ENCODE results near the gene NRCAM.

NRCAM gene

GRCh38 chr7:108380517-108380916 is 75.7 kb downstream of the NRCAM start:
- TF ChIP-seq, protein P1, sequence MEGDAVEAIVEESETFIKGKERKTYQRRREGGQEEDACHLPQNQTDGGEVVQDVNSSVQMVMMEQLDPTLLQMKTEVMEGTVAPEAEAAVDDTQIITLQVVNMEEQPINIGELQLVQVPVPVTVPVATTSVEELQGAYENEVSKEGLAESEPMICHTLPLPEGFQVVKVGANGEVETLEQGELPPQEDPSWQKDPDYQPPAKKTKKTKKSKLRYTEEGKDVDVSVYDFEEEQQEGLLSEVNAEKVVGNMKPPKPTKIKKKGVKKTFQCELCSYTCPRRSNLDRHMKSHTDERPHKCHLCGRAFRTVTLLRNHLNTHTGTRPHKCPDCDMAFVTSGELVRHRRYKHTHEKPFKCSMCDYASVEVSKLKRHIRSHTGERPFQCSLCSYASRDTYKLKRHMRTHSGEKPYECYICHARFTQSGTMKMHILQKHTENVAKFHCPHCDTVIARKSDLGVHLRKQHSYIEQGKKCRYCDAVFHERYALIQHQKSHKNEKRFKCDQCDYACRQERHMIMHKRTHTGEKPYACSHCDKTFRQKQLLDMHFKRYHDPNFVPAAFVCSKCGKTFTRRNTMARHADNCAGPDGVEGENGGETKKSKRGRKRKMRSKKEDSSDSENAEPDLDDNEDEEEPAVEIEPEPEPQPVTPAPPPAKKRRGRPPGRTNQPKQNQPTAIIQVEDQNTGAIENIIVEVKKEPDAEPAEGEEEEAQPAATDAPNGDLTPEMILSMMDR (conservative IDR thresholded peaks at IDR 0.05; ENCODE audit: low read depth, low read length), result no peak
- DNase-seq (ENCODE audit: low read depth), result no peak
- no peak overlapping the region for H3K4me3 ChIP-seq (ENCODE audit: low read length)

GRCh38 chr7:108376206-108376605 is 80.0 kb downstream of the NRCAM start:
- no peak overlapping the region for H3K4me3 ChIP-seq (ENCODE audit: low read length)
- TF ChIP-seq, protein P1 (conservative IDR thresholded peaks at IDR 0.05; ENCODE audit: low read depth, low read length), result no peak
- DNase-seq (ENCODE audit: low read depth), result no peak

DNA sequence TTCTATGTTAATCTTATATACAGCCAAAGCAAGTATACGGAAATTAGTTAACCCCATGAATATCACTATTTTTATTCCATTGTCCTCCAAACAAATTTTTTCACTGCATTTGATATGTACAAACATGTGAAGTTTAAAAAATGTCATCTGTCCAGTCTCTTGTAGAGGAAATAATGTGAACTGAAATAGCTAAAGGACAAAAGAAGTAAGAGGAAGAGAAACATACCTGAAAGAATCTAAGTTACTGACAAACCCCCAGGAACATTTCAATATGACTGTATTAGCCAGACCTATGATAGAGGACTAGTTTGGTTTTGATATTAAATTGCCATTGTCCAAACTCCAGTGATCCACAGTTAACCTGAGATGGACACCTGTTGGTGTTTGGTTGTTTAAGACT is 80.6 kb downstream of the NRCAM start:
- H3K4me3 ChIP-seq (ENCODE audit: low read length), result no peak overlapping the region
- TF ChIP-seq, protein P1 (conservative IDR thresholded peaks at IDR 0.05; ENCODE audit: low read depth, low read length), result no peak
- no peak for DNase-seq (ENCODE audit: low read depth)

- TF ChIP-seq, protein P1 (conservative IDR thresholded peaks at IDR 0.05; ENCODE audit: low read depth, low read length), result no peak
- DNase-seq (ENCODE audit: low read depth), result no peak
- H3K4me3 ChIP-seq (ENCODE audit: low read length), result no peak overlapping the region
These were observed 81.3 kb downstream of the NRCAM start for GRCh38 chr7:108374899-108375298.

DNA sequence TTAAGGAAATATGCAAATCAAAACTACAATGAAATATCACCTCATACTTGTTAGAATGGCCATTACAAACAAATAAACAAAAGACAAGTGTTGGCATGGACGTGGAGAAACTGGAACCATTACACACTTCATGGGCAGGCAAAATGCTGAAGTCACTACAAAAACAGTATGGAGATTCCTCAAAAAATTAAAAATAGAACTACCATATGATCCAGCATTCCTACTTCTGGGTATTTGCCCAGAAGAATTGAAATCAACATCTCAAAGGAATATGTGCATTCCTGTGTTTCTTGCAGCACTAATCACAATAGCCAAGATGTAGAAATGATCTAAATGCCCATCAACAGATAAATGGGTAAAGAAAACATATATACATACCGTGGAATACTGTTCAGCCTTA is 83.6 kb downstream of the NRCAM start:
- DNase-seq (ENCODE audit: low read depth), result no peak
- TF ChIP-seq, protein P1 (conservative IDR thresholded peaks at IDR 0.05; ENCODE audit: low read depth, low read length), result no peak
- H3K4me3 ChIP-seq (ENCODE audit: low read length), result no peak overlapping the region

DNA sequence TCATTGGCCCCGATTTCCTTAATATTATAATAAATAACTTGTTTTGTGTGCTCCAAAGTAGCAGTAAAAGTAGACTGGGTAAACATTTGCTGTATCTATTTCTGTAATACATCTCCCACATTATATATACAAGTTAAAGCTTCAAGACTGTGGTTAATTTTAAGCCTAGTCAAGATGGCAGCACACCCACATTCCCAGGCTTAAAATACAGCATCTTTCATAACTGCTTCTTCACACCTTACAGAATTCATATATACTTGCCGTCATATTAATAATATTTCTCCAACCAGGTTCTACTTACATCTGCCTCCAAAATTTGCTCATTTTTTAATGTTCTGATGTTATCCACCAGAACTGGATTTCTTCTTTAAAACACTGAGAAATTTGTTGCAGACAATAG is 85.6 kb downstream of the NRCAM start:
- TF ChIP-seq, protein P1 (conservative IDR thresholded peaks at IDR 0.05; ENCODE audit: low read depth, low read length), result no peak
- DNase-seq (ENCODE audit: low read depth), result no peak
- H3K4me3 ChIP-seq (ENCODE audit: low read length), result no peak overlapping the region

- no peak for DNase-seq (ENCODE audit: low read depth)
- H3K4me3 ChIP-seq (ENCODE audit: low read length), result no peak overlapping the region
- TF ChIP-seq, protein P1 (conservative IDR thresholded peaks at IDR 0.05; ENCODE audit: low read depth, low read length), result no peak
These were observed 87.8 kb downstream of the NRCAM start for GRCh38 chr7:108368466-108368865.

Measured in retinal pigment epithelial cell (primary cell).